IPS-11a (cell line): ENCODE measurements around the gene THOP1.

Experiments used
- H3K4me3 ChIP-seq: one replicate; pipeline ENCODE4 v1.5.1; 2013; ENCODE audit warnings: low read depth, low read length, control low read depth

THOP1 gene

DNA sequence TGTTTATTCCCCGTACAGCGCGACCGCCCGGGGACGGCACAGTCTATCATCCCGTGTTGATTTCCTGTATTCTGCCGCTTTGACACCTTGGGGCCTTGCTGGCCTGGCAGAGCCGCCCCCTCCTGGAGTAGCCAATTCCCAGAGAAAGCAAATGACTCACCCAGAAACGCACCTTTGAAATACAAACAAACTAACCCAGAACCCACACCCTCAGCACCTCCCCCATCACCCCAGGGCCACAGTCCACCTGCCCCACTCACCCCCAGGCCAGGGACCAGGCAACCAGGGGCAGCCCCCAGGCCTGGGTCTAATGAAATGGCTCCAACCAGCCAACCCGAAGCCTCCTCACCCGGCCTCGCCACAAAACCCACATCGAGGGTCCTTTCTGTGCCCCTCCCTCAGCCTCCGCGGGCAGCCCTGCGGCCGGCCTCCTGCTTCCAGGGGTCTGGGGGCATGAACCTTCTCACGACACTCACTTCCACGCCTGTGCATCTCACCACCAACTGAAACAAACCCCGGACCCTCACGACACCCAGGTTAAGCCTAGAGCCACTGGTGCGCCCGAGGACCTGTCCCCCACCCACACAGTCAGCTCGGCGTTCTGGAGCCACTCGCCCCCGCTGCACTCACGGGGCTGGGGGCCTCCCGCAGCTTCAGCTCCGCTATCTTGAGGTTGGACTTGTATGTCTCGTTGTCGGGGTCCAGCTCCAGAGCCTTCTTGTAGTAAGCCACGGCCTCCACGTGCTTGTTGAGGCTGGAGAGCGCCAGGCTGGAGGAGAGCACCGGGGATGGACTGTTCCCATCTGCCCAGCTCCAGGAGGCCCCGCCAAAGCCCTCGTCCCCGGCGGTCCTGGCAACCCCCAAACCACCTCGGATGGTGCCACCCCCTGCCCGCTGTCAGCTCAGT lies 23.2 kb upstream of the THOP1 start:
- no peak overlapping the region for H3K4me3 ChIP-seq

DNA sequence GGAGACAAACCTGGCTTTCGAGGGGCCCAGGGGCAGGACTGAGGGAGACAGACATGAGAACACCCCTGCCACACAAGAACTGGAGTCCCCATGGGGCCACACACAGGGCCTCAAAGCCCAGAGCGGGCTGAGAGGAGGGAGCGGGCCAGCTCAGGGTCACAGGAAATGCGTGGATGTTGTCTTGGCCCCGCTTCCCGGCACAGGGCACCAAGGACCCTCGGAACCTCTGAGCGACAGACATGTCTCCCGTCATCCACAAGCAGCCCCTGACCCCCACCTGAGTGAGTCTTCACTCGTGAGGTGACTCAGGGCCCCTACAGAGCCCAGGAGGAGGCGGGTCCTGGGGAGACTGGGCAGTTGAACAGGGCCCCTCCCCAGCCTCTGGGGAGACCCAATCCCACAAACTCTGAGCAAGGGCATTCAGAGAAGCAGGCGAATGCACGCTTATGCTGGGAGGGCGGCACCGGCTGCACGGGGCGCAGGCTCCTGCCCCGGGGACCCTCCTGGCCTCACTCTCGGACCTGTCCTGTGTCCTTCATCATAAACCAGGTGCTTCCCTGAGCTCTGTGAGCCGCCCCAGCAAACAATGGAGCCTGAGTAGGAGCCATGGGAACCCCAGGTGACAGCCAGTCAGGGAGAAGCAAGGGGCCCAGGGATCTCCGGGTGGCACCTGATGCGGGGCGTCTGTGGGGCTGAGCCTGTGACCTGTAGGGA lies 22.4 kb upstream of the THOP1 start:
- no peak overlapping the region for H3K4me3 ChIP-seq

DNA sequence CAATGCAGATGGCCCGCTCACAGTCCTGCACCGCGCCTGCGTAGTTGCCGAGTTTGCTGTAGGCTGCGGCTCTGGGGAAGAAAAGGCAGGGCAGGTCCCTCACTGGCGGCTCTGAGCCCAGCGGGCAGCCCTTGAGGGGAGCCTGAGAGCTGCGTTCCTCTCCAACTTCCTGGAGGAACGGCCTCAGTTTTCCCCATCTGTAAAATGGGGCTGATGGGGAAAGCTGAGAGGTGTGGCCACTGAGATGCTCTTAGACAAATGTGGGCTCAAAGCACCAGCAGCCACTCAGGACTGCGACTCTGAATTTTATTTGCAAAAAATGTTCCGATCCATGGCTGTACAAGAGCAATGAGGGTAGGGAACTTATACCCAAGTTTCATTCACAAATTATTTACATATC lies 21.6 kb upstream of the THOP1 start:
- no peak overlapping the region for H3K4me3 ChIP-seq

DNA sequence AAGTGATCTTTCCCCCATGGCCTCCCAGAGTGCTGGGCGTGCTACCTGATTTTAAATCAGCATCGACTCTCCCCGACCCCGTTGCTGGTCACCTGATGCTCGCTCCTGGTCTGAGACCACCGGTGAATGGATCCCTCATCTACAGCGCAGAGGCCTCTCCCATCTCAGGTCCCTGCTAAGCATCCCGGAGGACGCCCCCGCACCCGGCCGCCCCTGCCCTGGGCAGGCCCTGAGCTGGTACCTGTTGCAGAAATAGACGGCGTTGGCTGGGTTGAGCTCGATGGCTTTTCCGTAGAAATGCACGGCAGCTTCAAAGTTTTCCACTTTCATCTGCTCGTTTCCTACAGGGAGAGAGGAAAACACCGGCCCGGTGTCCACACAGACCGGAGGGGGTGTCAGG lies 20.4 kb upstream of the THOP1 start:
- H3K4me3 ChIP-seq = no peak overlapping the region

DNA sequence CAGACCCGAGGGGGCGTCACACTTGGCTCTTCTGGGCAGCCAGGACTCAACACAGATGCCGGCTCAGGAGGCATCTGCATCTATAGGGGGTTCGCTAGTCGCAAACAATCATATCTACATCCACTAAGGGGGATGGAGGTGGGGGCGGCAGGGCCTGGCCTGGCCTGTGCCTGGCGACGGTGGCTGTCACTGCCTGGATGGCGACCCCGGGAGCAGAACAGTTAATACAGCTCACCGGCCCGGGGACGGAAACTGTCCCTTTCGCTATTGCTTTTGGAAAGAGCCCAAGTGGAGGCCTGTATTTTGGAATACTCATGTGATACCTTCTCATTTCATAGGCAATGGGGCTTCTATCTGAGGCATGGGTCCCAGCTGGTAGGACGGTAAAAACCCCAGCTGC lies 19.9 kb upstream of the THOP1 start:
- H3K4me3 ChIP-seq = no peak overlapping the region

DNA sequence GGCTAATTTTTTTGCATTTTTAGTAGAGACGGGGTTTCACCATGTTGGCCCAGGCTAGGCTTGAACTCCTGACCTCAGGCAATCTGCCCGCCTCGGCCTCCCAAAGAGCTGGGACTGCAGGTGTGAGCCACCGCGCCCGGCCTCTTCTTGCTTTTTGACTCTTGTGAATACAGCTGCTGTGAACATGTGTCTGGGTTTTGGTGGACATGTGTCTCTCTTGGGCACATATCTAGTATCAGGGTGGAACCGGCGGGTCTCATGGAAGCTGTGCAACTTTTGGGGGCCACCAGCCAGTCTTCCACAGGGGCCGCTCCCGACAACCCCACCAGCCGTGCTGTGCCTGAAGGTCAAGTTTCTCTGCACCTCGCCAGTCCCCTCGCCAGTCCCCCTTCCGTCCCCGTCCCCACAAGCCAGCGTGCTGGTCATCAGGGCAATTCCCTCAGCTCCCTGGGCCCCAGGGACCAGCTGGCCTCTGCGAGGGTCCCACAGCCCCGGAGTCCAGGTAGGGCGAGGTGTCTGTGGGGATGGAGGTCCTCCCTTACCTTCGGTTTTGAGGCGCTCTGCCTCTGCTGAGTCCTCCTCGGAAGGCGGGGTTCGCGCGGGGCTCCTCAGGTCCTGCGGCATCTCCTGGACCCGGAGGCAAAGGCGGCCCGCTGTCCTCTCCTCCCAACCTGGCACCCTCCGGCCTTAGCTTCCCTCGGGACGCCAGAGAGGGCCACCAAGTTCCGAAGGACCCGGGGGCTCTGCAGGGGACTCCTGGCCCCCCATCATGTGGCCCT lies 18.5 kb upstream of the THOP1 start:
- H3K4me3 ChIP-seq = no peak overlapping the region

DNA sequence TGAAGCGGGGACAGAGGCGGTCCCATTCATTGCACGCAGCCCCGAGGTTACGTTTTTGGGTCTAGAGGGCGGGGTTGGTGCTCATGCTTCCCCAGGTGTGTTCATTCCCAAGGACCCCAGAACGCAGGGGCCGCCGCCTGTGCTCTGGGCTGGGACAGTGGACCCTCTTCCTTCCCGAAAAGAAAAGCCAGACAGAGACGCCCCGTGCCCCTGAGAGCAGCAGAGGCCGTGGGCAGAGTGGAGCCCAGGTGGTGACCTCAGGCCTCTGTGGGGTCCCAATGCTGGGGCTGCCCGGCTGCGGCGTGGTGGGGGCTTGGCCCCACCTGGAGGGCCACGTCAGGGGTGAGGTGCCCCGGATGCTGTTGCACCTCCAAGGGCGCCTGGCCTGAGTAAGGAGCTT lies 17.6 kb upstream of the THOP1 start:
- H3K4me3 ChIP-seq = no peak overlapping the region

DNA sequence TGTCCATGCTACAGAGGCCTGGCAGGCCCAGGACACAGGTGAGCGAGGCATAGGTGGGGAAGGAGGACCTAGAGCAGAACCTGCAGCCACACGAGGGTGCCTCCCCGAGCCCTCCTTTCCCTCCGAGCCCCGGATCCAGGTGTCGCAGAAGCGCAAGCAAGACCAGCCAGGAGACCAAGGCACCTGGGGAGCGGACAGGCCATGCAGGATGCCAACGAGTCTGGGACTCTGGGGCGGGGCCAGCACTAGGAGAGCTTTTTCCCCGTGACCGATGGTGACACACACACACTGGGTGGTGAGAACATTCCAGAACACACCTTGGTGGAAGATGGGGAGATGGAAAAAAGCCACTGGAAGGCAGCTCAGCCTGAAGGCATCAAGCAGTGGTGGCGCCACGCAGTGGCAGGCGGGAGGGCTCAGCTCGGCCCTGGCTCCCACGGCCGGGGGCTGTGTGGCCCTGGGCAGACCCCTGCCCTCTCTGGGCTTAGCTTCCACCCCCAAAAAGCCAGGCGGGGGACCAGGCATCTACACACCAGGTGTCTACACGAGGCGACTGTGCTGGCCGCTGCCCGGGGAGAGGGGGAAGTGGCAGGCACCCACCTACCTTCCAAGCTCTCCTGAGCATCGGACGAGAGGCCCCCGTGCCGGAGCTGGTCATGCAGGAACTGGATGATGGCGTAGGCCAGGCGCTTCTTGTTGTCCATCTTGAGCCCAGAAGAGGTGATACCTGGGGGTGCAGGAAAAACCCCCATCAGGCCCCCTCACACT lies 16.8 kb upstream of the THOP1 start:
- no peak overlapping the region for H3K4me3 ChIP-seq

DNA sequence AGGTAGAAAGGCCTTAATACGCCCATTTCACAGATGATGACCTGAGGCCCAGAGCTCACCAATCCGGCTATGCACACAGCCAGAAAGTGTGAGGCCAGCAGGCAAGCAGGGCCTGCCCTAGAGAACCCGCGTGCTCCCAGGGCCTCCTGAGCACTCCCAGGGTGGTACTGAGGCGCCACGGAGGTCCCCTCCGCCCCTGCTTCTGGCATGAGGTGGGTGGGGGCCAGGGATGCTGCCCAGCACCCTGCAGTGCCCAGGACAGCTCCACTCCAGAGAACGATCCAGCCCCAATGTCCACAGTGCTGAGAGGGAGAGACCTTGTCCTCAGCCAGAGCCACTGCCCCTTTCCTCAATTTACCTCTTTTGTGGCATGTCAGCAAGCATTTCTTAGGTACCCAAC lies 16.1 kb upstream of the THOP1 start:
- no peak overlapping the region for H3K4me3 ChIP-seq

DNA sequence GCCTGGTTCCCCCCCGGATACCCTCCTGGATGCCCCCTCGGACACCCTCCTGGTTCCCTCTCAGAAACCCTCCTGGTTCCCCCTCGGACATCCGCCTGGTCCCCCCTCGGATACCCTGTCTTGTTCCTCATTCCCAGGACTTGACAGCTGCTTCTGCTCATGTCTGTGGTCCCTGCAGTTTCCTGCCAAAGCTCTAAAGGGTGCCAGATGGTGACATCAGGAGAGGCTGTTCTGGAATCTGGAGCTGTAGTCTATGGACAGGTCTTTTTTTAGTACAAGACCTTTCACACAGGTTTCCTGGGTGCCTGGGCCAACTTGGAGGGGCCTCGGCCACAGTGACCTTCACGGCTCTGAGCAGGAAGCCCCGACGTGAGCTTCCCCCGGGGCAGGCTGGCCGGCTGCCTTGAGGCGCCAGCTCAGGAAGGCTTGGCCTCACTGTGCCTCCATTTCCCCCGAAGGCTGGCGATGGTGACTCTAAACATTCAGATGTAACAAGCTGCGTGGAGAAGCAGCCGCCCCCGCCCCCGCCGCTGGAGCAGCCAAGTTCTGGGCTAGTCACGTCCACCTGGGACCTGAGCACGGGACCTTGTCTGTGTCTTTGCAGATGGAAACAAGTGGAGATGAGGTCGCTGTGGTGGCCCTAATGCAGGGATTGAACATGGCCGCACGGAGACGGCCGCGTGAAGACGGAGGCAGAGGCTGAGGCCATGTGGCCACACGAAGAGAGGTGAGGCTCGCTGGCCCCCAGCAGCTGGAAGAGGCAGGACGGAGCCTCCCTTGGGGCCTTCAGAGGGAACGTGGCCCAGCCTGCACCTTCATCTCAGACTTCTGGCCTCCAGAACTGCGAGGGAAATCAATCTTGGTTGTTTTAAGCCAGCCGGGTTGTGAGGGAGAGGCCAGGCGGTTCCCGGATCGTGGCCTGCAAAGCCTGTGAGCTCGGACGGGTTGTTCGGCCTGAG lies 15.0 kb upstream of the THOP1 start:
- no peak overlapping the region for H3K4me3 ChIP-seq

DNA sequence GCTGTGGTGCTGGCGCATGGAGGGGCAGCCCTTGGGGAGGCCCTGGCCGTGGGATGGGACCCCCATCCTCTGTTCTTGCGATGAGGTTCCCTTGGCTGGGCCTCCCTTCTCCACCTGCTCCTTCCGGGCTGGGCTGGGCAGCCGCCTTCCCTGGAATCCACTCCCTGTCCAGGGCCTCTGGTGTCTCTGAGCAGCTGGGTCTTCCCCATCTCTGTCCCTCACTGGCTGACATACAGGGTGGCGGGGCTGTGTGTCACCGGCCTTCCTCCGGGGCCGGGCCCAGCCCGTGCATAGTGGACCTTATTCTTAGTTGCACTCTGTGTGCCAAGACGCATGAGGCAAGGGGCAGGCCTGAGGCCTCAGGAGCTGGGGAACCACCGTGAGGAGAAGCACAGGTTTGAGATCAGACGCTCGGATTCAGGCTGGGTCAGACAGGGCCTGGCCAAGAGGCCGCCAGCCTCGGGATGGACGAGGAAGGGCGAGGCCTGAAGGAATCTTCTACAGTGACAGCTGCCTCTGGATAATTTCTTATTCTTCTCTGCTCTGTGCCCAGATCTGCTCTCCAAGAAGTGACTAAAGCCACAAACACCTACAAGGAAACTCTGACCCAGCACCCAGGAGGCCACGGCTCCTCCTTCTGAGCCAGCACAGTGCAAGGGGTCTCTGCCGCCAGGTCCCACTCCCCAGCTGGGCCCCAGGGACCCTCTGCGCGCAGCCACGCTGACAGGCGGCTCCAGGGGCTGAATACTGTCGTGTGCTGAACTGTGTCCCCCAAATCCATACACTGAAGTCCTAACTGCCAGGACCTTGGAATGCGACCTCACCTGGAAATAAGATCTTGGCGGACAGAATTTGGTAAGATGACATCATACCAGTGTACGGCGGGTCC lies 13.3 kb upstream of the THOP1 start:
- H3K4me3 ChIP-seq = no peak overlapping the region

DNA sequence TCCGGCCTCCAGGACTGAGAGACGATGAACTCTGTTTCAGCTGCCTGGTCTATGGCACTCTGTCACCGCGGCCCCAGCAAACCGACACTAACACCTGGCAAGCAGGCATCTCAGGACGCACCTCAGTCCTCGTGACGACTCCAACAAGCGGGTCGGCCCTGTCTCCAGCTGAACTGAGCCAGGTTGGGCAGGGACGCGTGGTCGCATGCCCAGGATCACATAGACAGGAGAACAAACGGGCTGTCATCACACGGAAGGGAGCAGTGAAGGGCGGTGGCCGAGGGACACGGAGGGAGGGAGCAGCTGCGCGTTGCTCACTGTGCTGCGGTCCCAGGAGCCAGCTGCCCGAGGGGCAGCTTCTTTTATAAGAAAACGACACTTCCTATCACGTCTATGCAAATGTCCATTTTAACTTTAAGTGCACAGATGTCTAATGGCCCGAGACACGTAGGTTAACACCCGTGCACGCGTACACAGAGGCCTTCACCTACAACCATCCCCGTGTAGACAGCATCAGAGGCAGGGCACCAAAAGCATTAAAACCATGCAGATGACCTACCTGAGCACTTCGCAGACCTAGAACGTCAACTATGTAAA lies 11.1 kb upstream of the THOP1 start:
- H3K4me3 ChIP-seq = no peak overlapping the region

DNA sequence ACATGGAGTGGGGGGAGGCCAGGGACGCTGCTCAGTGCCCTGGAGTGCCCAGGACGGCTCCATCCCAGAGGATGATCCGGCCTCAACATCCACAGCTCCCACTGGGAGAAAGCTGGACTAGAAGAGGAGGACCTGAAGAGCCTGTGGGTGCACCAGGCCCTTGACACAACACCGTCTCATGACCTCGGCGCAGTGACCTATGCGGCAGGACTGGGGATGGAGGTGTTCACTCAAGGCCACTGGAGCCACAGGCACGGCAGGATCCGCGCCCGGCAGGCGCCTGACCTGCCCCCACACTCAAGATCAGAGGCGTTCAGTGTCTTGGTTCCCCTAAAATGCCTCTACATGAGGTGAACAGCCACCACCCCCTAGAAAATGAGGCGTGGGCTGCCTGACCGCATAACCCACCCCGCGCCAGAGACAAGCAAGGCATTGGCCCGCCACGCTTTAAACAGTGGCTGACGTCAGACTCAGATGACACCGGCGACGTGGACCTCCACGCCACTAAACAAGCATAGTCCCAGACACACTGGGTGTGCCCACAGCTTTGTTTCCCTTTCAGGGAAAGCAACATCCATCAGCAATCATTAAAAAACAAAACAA lies 10.2 kb upstream of the THOP1 start:
- H3K4me3 ChIP-seq = no peak overlapping the region

DNA sequence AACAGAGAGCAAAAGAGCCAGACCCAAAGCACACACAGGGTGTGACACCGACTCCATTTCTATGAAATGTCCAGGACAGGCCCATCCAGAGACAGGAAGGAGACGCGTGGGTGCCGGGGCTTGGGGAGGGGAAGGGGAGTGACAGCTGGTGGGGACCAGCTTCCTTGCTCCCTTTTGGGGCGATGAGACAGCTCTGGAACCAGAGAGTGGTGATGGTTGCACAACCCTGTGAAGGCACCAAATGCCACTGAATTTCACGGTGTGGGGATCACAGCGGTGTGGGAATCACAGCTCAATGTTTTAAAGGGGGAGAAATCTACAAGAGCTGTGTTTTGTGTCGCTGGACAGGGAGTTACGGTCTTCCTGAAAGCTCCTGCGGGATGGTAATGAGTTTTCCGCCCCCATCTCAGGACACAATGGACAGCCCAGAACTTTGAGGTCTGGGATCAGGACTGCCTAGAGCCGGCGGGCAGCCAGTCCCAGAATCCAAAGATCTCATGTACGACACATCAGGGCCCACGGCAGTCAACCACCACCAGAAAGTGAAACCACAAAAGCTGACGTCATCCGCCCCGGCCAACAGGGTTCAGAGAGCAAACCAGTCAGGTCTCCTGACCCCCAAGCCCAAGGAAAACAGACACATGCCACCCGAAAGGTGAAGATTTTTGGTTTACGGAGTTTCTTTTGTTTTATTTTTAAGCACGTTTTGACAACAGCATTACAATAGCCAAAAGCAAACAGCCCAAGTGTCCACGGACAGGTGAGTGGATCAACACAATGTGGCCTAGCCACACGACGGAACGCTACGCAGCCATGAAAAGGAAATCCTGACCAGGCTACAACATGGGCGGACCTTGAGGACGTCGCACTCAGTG lies 9.5 kb upstream of the THOP1 start:
- H3K4me3 ChIP-seq = no peak overlapping the region

DNA sequence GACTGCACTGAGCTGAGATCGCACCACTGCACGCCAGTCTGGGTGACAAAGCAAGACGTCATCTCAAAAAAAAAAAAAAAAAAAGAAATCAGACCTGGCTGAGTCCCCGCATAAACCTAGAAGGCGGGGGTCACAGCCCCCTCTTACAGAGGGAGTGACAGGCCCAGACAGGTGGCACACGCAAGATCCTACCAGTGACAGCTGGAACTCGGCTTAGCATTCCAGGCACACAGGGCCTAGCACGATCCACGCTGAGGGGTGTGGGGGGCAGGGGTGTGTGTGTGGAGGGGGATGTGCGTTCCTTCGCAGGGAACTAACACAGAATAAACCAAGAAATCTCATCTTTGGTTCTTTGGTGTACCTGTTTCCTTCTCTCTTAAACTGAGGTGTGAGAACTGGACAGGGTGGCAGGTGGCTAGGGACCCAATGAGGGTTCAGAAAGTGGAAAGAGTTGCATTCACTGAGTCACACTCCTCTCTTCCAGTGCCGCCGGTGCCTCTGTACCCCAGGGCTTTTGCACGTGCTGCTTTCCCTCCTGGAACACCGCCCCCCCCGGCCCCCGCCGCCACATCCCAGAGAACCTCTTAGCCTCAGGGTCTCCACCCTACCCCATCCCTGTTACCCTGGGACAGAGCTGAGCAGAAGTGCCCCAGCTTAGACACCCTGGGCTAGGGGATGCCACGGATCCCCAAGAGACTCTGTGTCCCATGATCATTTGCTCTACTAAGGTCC lies 7.2 kb upstream of the THOP1 start:
- H3K4me3 ChIP-seq = no peak overlapping the region

DNA sequence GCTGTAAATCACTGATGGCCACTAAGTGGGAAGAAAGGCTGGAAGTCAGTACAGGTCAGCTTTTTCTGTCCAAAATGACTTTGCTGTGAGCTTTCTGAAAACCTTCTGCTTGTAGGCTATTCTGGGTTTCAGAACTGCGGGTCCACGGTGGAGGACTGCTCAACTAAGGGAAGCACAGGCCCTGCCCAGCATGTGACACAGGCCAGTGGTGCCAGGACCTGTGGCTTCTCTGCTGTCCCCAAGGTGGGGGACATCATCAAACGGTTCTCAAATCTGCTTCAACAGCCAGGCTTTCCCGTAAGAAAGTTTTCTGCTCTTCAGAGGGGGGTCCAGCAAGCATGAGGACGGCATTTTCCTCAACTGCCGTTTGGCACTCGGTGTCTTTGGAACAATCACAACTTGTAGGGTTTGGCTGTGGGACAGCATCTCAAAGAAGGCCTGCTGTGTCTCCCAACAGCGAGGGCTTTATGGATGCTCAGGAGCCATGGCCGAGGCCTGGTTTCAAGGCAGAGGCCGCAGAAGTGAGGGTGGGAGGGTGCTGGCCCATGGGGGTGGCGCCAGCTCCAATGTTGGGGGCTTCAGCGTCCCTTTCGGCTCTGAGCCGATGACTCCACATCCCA lies 6.1 kb upstream of the THOP1 start:
- H3K4me3 ChIP-seq = no peak overlapping the region
